22Rv1 (cell line): ENCODE results near the gene NT5DC1.
A peak's percentile ranks its signal among the peaks of the same experiment; 100 is the strongest.
"Not testable (repeated sequence)": the region's sequence is repeated elsewhere in the genome, so short reads cannot be mapped to it uniquely, and the experiment has no call there.

ENCODE experiments used
- H3K27ac ChIP-seq: fragments of 450-650 bp; 2 replicates; pipeline ENCODE4 v1.5.1; 2017
- ZFX ChIP-seq: fragments of 450-650 bp; IDR thresholded peaks from 2 replicates; pipeline ENCODE4 v1.6.1; 2017; ENCODE audit warnings: antibody characterized with exemption, borderline replicate concordance
- TF ChIP-seq, protein P1 (sequence below): fragments of 450-650 bp; IDR thresholded peaks from 2 replicates; pipeline ENCODE4 v1.5.1; 2017; ENCODE audit warnings: mild to moderate bottlenecking

The NT5DC1 gene

DNA sequence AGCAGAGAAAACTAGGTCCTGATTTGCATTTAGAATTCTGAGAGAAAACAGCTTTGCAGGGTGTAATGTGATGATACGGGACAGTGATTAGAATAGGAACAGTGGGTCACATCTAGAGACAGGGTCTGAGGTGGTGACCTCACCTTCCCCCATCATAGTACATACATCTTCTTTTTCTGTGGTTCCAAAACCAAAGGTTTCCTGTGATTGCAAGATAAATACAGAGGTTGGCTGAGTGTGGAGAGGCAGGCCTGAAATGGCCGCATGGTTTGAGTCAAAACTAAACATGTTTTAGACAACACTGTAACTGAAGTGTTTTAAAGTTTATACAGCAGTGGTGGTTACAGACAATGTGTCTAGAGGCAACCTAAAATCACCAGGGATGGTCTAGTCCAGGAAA, 10.4 kb upstream of the NT5DC1 start:
- TF ChIP-seq, protein P1, sequence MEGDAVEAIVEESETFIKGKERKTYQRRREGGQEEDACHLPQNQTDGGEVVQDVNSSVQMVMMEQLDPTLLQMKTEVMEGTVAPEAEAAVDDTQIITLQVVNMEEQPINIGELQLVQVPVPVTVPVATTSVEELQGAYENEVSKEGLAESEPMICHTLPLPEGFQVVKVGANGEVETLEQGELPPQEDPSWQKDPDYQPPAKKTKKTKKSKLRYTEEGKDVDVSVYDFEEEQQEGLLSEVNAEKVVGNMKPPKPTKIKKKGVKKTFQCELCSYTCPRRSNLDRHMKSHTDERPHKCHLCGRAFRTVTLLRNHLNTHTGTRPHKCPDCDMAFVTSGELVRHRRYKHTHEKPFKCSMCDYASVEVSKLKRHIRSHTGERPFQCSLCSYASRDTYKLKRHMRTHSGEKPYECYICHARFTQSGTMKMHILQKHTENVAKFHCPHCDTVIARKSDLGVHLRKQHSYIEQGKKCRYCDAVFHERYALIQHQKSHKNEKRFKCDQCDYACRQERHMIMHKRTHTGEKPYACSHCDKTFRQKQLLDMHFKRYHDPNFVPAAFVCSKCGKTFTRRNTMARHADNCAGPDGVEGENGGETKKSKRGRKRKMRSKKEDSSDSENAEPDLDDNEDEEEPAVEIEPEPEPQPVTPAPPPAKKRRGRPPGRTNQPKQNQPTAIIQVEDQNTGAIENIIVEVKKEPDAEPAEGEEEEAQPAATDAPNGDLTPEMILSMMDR = no peak
- no peak for TF ChIP-seq ZFX
- H3K27ac ChIP-seq = no peak overlapping the region

DNA sequence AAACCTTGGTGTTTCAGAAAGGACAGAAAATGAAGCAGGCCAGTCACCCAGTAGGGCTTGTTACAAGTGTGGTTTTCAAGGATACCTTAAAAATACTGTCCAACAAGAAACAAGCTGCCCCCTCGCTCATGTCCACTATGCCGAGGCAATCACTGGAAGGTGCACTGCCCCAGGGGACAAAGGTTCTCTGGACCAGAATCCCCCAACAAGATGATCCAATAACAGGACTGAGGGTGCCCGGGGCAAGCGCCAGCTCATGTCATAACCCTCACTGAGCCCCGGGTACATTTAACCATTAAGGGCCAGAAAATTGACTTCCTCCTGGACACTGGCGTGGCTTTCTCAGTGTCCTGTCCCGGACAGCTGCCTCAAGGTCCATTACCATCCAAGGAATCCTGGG, 6.6 kb upstream of the NT5DC1 start:
- no peak for TF ChIP-seq ZFX
- TF ChIP-seq, protein P1 = no peak
- no peak overlapping the region for H3K27ac ChIP-seq

DNA sequence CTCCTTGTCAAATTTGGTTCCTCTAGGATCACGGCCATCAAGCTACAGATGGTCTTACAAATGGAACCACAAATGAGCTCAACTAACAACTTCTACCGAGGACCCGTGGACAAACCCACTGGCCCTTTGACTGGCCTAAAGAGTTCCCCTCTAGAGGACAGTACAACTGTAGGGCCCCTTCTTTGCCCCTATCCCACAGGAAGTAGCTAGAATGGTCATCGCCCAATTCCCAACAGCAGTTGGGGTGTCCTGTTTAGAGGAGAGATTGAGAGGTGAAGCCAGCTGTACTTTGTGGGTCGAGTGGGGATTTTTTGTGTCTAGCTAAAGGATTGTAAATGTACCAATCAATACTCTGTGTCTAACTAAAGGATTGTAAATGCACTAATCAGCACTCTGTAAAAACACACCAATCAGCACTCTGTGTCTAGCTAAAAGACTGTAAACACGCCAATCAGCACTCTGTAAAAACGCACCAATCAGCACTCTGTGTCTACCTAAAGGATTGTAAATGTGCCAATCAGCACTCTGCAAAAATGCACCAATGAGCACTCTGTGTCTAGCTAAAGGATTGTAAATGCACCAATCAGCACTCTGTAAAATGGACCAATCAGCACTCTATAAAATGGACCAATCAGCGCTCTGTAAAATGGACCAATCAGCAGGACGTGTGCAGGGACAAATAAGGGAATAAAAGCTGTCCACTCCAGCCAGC, 4.4 kb upstream of the NT5DC1 start:
- H3K27ac ChIP-seq = not testable (repeated sequence)

DNA sequence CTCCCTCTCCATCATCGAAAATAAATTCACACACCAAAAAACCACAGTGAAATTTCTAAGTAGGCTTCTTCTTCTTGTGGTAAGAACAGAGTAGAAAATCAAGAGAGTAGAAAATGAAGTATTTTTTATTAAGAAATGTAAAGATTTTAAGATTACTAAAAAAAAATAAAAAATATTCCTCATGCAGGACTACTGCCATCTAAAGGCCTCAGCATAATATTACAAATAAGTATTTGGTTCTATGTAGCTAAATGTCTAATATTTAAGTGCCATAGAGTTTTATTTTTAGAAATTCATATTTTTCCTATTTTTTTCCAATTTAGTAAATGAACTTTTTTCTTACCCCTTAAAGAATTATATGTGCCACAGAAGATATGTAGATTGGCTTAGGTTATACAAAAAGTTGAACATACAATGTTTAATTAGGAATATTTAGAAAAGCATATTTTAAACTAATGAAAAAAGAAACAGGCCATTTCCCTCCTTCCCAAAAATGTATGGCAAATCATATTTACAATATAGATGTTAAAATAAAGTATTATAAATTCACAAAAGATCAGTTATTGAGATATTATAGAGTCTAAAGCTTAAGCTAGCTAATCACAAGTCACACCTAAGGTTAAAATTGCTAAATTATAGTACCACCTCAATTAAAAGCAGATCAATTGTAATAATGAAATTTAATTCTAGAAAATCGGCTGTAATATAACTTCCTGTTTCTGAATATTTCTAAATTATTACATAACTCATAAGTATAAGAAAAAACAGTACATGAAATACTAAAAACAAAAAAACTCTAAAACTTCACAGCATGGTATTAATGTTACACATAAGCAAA, 3.5 kb upstream of the NT5DC1 start:
- TF ChIP-seq, protein P1 = peak; percentile 67
- TF ChIP-seq ZFX = no peak
- no peak overlapping the region for H3K27ac ChIP-seq

DNA sequence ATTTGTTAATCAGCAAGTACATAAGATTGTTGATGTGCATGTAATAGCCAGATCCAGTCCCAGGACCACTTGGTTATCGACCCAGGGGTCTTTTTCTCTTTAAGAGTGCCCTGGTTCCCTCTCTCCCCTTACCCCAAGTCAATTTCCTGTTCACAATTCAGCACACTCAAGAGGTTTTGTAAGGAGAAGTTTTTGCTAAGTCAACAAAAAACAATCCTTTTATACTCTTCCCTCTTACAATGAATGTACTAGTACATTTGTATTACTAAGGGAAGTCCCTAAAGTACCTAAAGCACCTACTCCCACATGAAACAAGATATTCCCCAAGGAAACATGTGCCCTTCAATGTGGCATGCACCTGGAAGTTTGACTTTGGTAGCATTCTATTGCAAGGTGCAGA, 1.6 kb upstream of the NT5DC1 start:
- TF ChIP-seq, protein P1 = no peak
- no peak for TF ChIP-seq ZFX
- peak overlapping the region; percentile 93 for H3K27ac ChIP-seq

DNA sequence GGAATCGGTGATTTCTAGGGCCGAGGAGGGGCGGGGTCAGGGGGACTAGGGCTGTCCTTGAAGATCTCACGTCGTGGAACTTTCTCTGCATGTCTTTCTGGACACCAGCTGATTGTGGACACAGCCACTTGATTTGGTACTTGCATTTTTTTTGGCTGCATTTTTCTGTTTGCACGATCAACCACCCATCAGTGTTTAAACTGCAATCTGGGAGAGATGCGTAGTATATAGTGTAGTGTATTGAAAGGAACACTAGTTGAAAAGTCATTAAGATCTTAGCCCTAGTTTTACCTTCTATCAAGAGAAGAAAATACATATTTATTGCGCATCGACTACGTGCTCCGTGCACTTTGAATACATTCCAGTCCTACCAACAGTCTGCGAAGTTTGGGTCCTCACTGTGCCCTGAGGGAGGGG, 657 bp downstream of the NT5DC1 start:
- no peak for TF ChIP-seq ZFX
- TF ChIP-seq, protein P1 = no peak
- peak overlapping the region; percentile 93 for H3K27ac ChIP-seq

DNA sequence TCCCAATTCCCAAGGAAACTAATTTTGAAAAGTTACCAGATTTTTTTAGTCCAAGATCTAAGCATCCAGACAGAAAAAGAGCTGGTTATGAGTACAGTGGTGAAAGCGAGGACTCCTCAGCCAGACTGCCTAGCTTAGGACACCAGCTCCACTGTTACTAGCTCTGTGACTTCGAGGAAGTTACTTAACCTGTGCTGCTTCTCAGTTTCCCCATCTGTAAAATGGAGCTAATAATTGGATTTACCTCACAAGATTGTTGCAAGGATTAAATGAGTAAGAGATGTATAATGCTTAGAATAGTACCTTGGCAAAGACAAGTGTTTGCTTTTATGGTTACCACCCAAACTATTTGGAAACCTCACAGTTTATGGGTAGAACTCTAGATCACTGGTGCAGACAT, 1.1 kb downstream of the NT5DC1 start:
- TF ChIP-seq, protein P1 = no peak
- TF ChIP-seq ZFX = no peak
- H3K27ac ChIP-seq = peak overlapping the region; percentile 93
